ENCODE measurements around the gene CCDC197. TPM values are rescaled to one million over a fixed set of nuclear protein-coding genes. Genes with fewer than 3 reads are reported as not detected.
A peak's percentile ranks its signal among the peaks of the same experiment; 100 is the strongest.

Gene CCDC197
- total and polyA plus RNA-seq, 4 donors = not detected

GRCh38 chr14:93960108-93960475, 37.0 kb upstream of the CCDC197 start:
- TF ChIP-seq CTCF (IDR thresholded peaks at IDR 0.05; ENCODE audit: control extremely low read depth, extremely low read depth) = no peak
- Histone ChIP-seq H3K4me3 (no peak overlapping the region), H3K4me1 (ENCODE audit: control insufficient read depth in 5 of 5, insufficient read depth in 5 of 5, low read length in 5 of 5) (peaks cover 0 to 18% (median 9%) of the 10 kb centered on the region in 5 donors), H3K27ac (ENCODE audit: low read depth in 1 of 2, low read length in 1 of 2) (peak overlapping the region in 1 of 2 donors; percentile 68), H3K36me3 (ENCODE audit: control insufficient read depth in 4 of 4, insufficient read depth in 4 of 4, low read length in 4 of 4) (no peaks in the 10 kb centered on the region), H3K9ac (ENCODE audit: insufficient read depth in 1 of 2, low read length in 2 of 2) (no peak overlapping the region), H3K9me3 (ENCODE audit: control insufficient read depth in 4 of 4, insufficient read depth in 3 of 4, low read length in 3 of 4) (no peaks in the 10 kb centered on the region), H3K27me3 (ENCODE audit: control insufficient read depth in 3 of 3, insufficient read depth in 3 of 3, low read length in 2 of 3) (no peaks in the 10 kb centered on the region)
- DNase-seq = no peak
- no peak for ATAC-seq (ENCODE audit: insufficient read depth, low FRiP score)

- DNase-seq (no peak), ATAC-seq (ENCODE audit: insufficient read depth, low FRiP score) (no peak)
- no peaks in the 10 kb centered on the region for H3K9me3 ChIP-seq (ENCODE audit: control insufficient read depth in 4 of 4, insufficient read depth in 3 of 4, low read length in 3 of 4)
- H3K27ac ChIP-seq (ENCODE audit: low read depth in 1 of 2, low read length in 1 of 2) = peak overlapping the region in 1 of 2 donors; percentile 30
- no peaks in the 10 kb centered on the region for H3K36me3 ChIP-seq (ENCODE audit: control insufficient read depth in 4 of 4, insufficient read depth in 4 of 4, low read length in 4 of 4)
- H3K4me3 ChIP-seq = no peak overlapping the region
- TF ChIP-seq CTCF (IDR thresholded peaks at IDR 0.05; ENCODE audit: control extremely low read depth, extremely low read depth) = no peak
- 90 to 93% methylated on average over 3 of the region's 3 CpGs for WGBS, 2 donors
- peaks cover 0 to 18% (median 3%) of the 10 kb centered on the region in 5 donors for H3K4me1 ChIP-seq (ENCODE audit: control insufficient read depth in 5 of 5, insufficient read depth in 5 of 5, low read length in 5 of 5)
- H3K27me3 ChIP-seq (ENCODE audit: control insufficient read depth in 3 of 3, insufficient read depth in 3 of 3, low read length in 2 of 3) = no peaks in the 10 kb centered on the region
- H3K9ac ChIP-seq (ENCODE audit: insufficient read depth in 1 of 2, low read length in 2 of 2) = no peak overlapping the region
Observed at GRCh38 chr14:93960774-93961438, 36.2 kb upstream of the CCDC197 start.

GRCh38 chr14:93961620-93962019, 35.5 kb upstream of the CCDC197 start:
- WGBS, 2 donors = 87 to 95% methylated on average over 8 of the region's 8 CpGs
- no peak for DNase-seq
- H3K4me1 ChIP-seq (ENCODE audit: control insufficient read depth in 5 of 5, insufficient read depth in 5 of 5, low read length in 5 of 5) = peaks cover 0 to 14% (median 0%) of the 10 kb centered on the region in 5 donors

More at GRCh38 chr14:93961620-93962019, 35.5 kb upstream of the CCDC197 start:
- no peak overlapping the region for H3K4me3 ChIP-seq
- no peaks in the 10 kb centered on the region for H3K36me3 ChIP-seq (ENCODE audit: control insufficient read depth in 4 of 4, insufficient read depth in 4 of 4, low read length in 4 of 4)
- H3K9me3 ChIP-seq (ENCODE audit: control insufficient read depth in 4 of 4, insufficient read depth in 3 of 4, low read length in 3 of 4) = no peaks in the 10 kb centered on the region
- no peak overlapping the region for H3K9ac ChIP-seq (ENCODE audit: insufficient read depth in 1 of 2, low read length in 2 of 2)
- H3K27ac ChIP-seq (ENCODE audit: low read depth in 1 of 2, low read length in 1 of 2) = no peak overlapping the region
- ATAC-seq (ENCODE audit: insufficient read depth, low FRiP score) = no peak
- no peaks in the 10 kb centered on the region for H3K27me3 ChIP-seq (ENCODE audit: control insufficient read depth in 3 of 3, insufficient read depth in 3 of 3, low read length in 2 of 3)
- TF ChIP-seq CTCF (IDR thresholded peaks at IDR 0.05; ENCODE audit: control extremely low read depth, extremely low read depth) = no peak

Data from lung (tissue), 12 donors.